ENCODE measurements around the gene RAX2. TPM values are rescaled to one million over a fixed set of nuclear protein-coding genes. Genes with fewer than 3 reads are reported as not detected.

Gene RAX2
- total and polyA plus RNA-seq, 2 of the 8 experiments (the other 6 are each of a cell fraction or from before 2014, with no cell fraction given) = 0.08 TPM; not detected in 1

DNA sequence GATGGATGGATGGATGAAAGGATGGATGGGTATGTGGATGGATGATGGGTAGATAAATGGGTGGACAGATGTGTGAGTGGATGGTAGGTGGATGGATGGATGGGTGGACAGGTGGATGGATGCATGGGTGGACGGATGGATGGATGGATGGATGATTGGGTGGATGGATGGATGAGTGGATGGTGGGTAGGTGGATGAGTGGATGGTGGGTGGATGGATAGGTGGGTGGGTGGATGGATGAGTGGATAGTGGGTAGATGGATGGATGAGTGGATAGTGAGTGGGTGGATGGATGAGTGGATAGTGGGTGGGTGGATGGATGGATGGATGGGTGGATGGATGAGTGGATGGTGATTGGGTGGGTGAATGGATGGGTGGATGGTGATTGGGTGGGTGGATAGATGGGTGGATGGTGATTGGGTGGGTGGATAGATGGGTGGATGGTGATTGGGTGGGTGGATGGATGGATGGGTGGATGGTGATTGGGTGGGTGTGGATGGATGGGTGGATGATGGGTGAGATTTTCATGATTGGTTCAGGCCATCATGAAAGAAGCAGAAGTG is 4.5 kb upstream of the RAX2 start (continued):
- TF ChIP-seq TCF12 (IDR thresholded peaks at IDR 0.05; ENCODE audit: low read depth, low read length) (no peak), CEBPB (IDR thresholded peaks at IDR 0.05; ENCODE audit: low read depth, low read length) (no peak), ZNF274 (IDR thresholded peaks at IDR 0.05; ENCODE audit: borderline replicate concordance, extremely low read depth, low read length) (no peak)
